Gastrocnemius medialis (tissue), 4 donors: Measurements from ENCODE around the gene MAP3K10. TPM values are rescaled to one million over a fixed set of nuclear protein-coding genes. Genes with fewer than 3 reads are reported as not detected.

Experiments
- ATAC-seq, 2 donors: fragments of 150-250 bp; one replicate each; pipeline ENCODE4 v1.9.1; 2016
- DNase-seq, 2 donors: peaks; one replicate each; pipeline ENCODE4 v3.0.0-alpha.2; 2019
- H3K27ac ChIP-seq, 4 donors: fragments of 200-600 bp; sonication (generic); 1 replicate in 1 of 4; 2 replicates in 3 of 4; pipeline ENCODE4 v1.5.1; 2016 to 2018; ENCODE audit warnings: mild to moderate bottlenecking in 2 of 4, moderate library complexity in 1 of 4
- H3K27me3 ChIP-seq, 3 donors: fragments of 200-600 bp; sonication (generic) in 2 of 3; 1 replicate in 1 of 3; 2 replicates in 2 of 3; pipeline versions ENCODE4 v1.5.1 to v1.6.0; 2016 to 2019; ENCODE audit warnings: mild to moderate bottlenecking in 1 of 3, moderate library complexity in 1 of 3
- H3K36me3 ChIP-seq, 2 donors: fragments of 200-600 bp; sonication (generic) in 1 of 2; one replicate each; pipeline ENCODE4 v1.5.1; 2017 to 2018
- H3K4me1 ChIP-seq, 2 donors: fragments of 200-600 bp; sonication (generic) in 1 of 2; one replicate each; pipeline ENCODE4 v1.5.1; 2016 to 2017; ENCODE audit warnings: mild to moderate bottlenecking in 2 of 2
- H3K4me3 ChIP-seq, 4 donors: fragments of 200-600 bp; sonication (generic) in 3 of 4; 1 replicate in 1 of 4; 2 replicates in 3 of 4; pipeline ENCODE4 v1.5.1; 2016 to 2019; ENCODE audit warnings: mild to moderate bottlenecking in 2 of 4
- H3K9me3 ChIP-seq, 3 donors: fragments of 200-600 bp; sonication (generic) in 2 of 3; 1 replicate in 1 of 3; 2 replicates in 2 of 3; pipeline ENCODE4 v1.5.1; 2016 to 2019
- CTCF ChIP-seq, 5 experiments: fragments of 450-650 bp in 3 of 5; fragments of 200-600 bp in 2 of 5; sonication (generic) in 2 of 5; IDR thresholded peaks in 4 of 5; conservative IDR thresholded peaks in 1 of 5; 1 replicate in 4 of 5; 2 replicates in 1 of 5; pipeline ENCODE4 v1.5.1; 2016 to 2019; ENCODE audit warnings: antibody characterized with exemption in 5 of 5, mild to moderate bottlenecking in 3 of 5, moderate library complexity in 3 of 5
- POLR2A ChIP-seq, 2 donors: fragments of 450-650 bp; IDR thresholded peaks; one replicate each; pipeline ENCODE4 v1.6.1; 2017; ENCODE audit warnings: antibody characterized with exemption in 2 of 2, mild to moderate bottlenecking in 2 of 2, moderate library complexity in 2 of 2
- in situ Hi-C, 4 donors: fragments of 200-750 bp; cut with MboI; loops; one replicate each; pipeline versions ENCODE4 v1.15.0 to v1.8.0; 2017; ENCODE audit warnings: low sequenced_read_pairs in 4 of 4
- intact Hi-C: fragments of 100-400 bp; cut with DNase I; formaldehyde crosslinking; loops from one replicate; pipeline ENCODE4 v1.15.1; 2023; ENCODE audit warnings: low total_unique reads
- total RNA-seq, 4 donors: library from RNA; depleted of rRNA; stranded (reverse); fragments of >200 nt; gene quantifications; one replicate each; pipeline versions ENCODE4 v1.1.0 to v1.2.3, GENCODE V29; 2016

MAP3K10 gene
- total RNA-seq, 4 donors from 2014 or later: 16.4 to 25.8 (median 21.6) TPM

GRCh38 chr19:40174092-40174491 lies 17.1 kb upstream of the MAP3K10 start:
- intact Hi-C loops (no loop called here), in situ Hi-C loops (no loop called here)
- no peaks in the 10 kb centered on the region for H3K36me3 ChIP-seq
- ATAC-seq: no peak
- no peaks in the 10 kb centered on the region for H3K9me3 ChIP-seq
- no peaks in the 10 kb centered on the region for H3K4me1 ChIP-seq
- H3K4me3 ChIP-seq: no peak overlapping the region
- no peak overlapping the region for H3K27ac ChIP-seq
- DNase-seq: no peak
- TF ChIP-seq POLR2A (IDR thresholded peaks at IDR 0.05) (no peak), CTCF (IDR thresholded peaks at IDR 0.05 in 4 of 5, conservative IDR thresholded peaks at IDR 0.05 in 1 of 5) (no peak)
- H3K27me3 ChIP-seq: no peaks in the 10 kb centered on the region

DNA sequence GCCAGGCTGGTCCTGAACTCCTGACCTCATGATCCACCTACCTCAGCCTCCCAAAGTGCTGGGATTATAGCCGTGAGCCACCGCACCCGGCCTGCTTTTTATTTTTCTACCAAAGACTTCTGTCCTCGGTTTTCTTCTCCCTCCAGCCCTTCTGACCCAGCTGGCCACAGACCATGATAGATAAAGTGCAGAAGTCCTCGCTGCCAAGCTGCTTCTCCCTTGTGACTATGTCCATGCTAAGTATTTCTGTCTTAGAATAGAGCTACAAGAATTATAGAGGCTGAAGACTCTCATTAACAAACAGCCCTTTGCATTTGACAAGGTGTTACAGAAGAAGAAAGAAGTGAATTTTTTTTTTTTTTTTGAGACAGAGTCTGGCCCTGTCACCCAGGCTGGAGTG lies 15.4 kb upstream of the MAP3K10 start:
- Histone ChIP-seq H3K9me3 (no peaks in the 10 kb centered on the region), H3K27ac (no peak overlapping the region), H3K36me3 (no peaks in the 10 kb centered on the region), H3K27me3 (no peaks in the 10 kb centered on the region), H3K4me3 (no peak overlapping the region), H3K4me1 (no peaks in the 10 kb centered on the region)
- TF ChIP-seq CTCF (IDR thresholded peaks at IDR 0.05 in 4 of 5, conservative IDR thresholded peaks at IDR 0.05 in 1 of 5): no peak
- no peak for TF ChIP-seq POLR2A (IDR thresholded peaks at IDR 0.05)
- intact Hi-C loops (no loop called here), in situ Hi-C loops (no loop called here)
- ATAC-seq (no peak), DNase-seq (no peak)

DNA sequence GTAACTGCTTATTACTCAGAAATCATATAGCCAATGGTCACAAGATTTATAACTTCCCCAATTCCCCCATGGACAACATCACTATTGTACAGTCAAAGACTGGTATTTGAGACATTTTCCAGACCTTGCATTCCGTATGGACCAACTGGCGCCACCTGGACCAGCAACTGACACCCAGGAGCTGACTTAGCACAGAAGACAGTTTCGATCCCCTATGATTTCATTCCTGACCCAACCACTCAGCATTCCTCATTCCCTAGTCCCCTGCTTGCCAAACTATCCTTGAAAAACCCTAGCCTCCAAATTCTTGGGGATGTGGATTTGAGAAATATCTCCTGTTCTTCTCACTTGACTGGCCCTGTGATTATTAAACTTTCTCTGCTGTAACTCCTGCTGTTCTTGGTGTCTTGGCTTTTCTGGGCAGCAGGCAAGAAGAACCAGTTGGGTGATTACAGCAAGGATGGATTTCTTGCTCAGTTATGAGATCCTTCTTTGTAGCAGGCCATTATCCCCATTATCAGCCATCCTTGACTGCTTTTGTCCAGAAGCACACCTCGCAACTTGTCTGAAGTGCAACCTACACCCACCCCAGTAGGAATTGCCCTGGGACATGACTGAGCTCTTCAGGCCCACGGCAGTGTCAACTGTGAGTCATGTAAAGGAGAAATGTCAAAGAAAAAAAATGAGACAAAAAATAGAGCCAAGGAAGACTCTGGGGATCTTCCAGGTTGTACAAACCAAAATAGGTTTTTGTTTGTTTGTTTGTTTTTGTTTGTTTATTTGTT lies 13.7 kb upstream of the MAP3K10 start:
- no peak for ATAC-seq
- Histone ChIP-seq H3K9me3 (no peaks in the 10 kb centered on the region), H3K4me3 (no peak overlapping the region), H3K27ac (no peak overlapping the region), H3K27me3 (no peaks in the 10 kb centered on the region), H3K4me1 (no peaks in the 10 kb centered on the region), H3K36me3 (no peaks in the 10 kb centered on the region)
- TF ChIP-seq POLR2A (IDR thresholded peaks at IDR 0.05): no peak
- TF ChIP-seq CTCF (IDR thresholded peaks at IDR 0.05 in 4 of 5, conservative IDR thresholded peaks at IDR 0.05 in 1 of 5): no peak
- in situ Hi-C loops: no loop called here
- intact Hi-C loops: no loop called here
- no peak for DNase-seq

GRCh38 chr19:40178756-40179155 lies 12.5 kb upstream of the MAP3K10 start:
- ATAC-seq: no peak
- no peak overlapping the region for H3K4me3 ChIP-seq
- no peak for TF ChIP-seq CTCF (IDR thresholded peaks at IDR 0.05 in 4 of 5, conservative IDR thresholded peaks at IDR 0.05 in 1 of 5)
- no peak for TF ChIP-seq POLR2A (IDR thresholded peaks at IDR 0.05)
- H3K9me3 ChIP-seq: no peaks in the 10 kb centered on the region
- H3K36me3 ChIP-seq: no peaks in the 10 kb centered on the region
- DNase-seq: no peak
- H3K4me1 ChIP-seq: no peaks in the 10 kb centered on the region
- in situ Hi-C loops (no loop called here), intact Hi-C loops (no loop called here)
- no peak overlapping the region for H3K27ac ChIP-seq
- no peaks in the 10 kb centered on the region for H3K27me3 ChIP-seq

DNA sequence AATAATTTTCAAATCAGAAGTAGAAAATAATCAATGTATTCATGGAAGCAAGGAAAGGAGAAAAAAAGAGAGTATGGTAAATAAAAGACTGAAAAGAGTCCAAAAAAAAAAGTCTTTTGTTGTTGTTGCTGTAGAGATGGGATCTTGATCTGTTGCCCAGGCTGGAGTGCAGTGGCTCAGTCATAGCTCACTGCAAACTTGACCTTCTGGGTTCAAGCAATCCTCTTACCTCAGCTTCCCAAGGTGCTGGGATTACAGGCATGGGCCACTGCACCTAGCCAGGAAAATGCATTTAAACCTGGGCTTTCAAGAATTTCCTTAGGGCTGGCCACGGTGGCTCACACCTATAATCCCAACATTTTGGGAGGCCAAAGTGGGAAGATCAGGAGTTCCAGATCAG lies 7.0 kb upstream of the MAP3K10 start:
- Histone ChIP-seq H3K27me3 (no peaks in the 10 kb centered on the region), H3K4me3 (no peak overlapping the region), H3K9me3 (no peaks in the 10 kb centered on the region), H3K36me3 (no peaks in the 10 kb centered on the region), H3K4me1 (no peaks in the 10 kb centered on the region), H3K27ac (no peak overlapping the region)
- no peak for DNase-seq
- intact Hi-C loops: no loop called here
- in situ Hi-C loops: no loop called here
- TF ChIP-seq CTCF (IDR thresholded peaks at IDR 0.05 in 4 of 5, conservative IDR thresholded peaks at IDR 0.05 in 1 of 5) (no peak), POLR2A (IDR thresholded peaks at IDR 0.05) (no peak)
- no peak for ATAC-seq
